SU-DHL-6 (cell line): ENCODE measurements around the gene CLMN.

Experiments used
- CTCF ChIP-seq: fragments of 200-600 bp; sonication (generic); IDR thresholded peaks from one replicate; pipeline ENCODE4 v1.5.1; 2017; ENCODE audit warnings: antibody characterized with exemption, mild to moderate bottlenecking, low read length, moderate library complexity; ENCODE audit not compliant: insufficient read depth, poor library complexity, severe bottlenecking
- EZH2phosphoT487 ChIP-seq: fragments of 200-600 bp; sonication (generic), shearing (Covaris generic); conservative IDR thresholded peaks from 2 replicates; pipeline ENCODE4 v1.6.1; 2018; ENCODE audit warnings: mild to moderate bottlenecking, antibody characterized with exemption, low read length, moderate library complexity, mixed read lengths

DNA sequence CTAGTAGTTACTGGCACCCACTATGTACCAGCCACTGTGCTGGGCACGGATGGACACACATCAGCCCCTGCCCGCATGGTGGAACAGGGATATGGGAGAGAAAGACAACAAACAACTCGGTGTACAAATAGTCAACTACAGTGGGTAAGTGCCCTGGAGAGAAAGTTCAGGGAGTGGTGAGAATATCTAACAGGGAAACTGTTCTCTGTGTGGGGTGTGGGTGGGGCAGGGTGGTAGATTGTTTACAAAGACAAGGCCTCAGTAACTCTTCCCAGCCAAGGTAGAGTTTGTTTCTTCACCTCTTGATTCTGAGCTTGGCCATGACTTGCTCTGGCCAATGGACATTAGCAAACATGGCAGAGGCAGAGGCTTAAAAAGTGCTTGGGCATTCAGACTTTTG lies 12.9 kb upstream of the CLMN start:
- TF ChIP-seq CTCF: no peak
- no peak for TF ChIP-seq EZH2phosphoT487
